CD4-positive, alpha-beta T cell treated with Interleukin-17A for 1 hour (primary cell): ENCODE data around the gene PRKCH.

Source experiments
- DNase-seq: peaks from one replicate; pipeline ENCODE4 v3.0.0-alpha.2; 2020

PRKCH gene

GRCh38 chr14:61575551-61576150 lies 254.3 kb downstream of the PRKCH start:
- no peak for DNase-seq

- no peak for DNase-seq
These were observed 256.1 kb downstream of the PRKCH start for GRCh38 chr14:61577506-61577931.

GRCh38 chr14:61578745-61579144 lies 257.4 kb downstream of the PRKCH start:
- DNase-seq, result peak; percentile 24

GRCh38 chr14:61581340-61581739 lies 260.0 kb downstream of the PRKCH start:
- no peak for DNase-seq

GRCh38 chr14:61581955-61582615 lies 260.7 kb downstream of the PRKCH start:
- no peak for DNase-seq

- no peak for DNase-seq
These were observed 261.4 kb downstream of the PRKCH start for GRCh38 chr14:61582815-61583214.

GRCh38 chr14:61584331-61584741 lies 263.0 kb downstream of the PRKCH start:
- no peak for DNase-seq

- DNase-seq, result no peak
These were observed 264.5 kb downstream of the PRKCH start for GRCh38 chr14:61585598-61586543.

GRCh38 chr14:61586544-61587055 lies 265.2 kb downstream of the PRKCH start:
- no peak for DNase-seq

GRCh38 chr14:61587081-61587713 lies 265.8 kb downstream of the PRKCH start:
- DNase-seq, result no peak

GRCh38 chr14:61588419-61588901 lies 267.1 kb downstream of the PRKCH start:
- no peak for DNase-seq

- no peak for DNase-seq
These were observed 268.6 kb downstream of the PRKCH start for GRCh38 chr14:61589691-61590581.

GRCh38 chr14:61591862-61592261 lies 270.5 kb downstream of the PRKCH start:
- DNase-seq, result no peak

- no peak for DNase-seq
These were observed 272.0 kb downstream of the PRKCH start for GRCh38 chr14:61593330-61593729.

- no peak for DNase-seq
These were observed 275.6 kb downstream of the PRKCH start for GRCh38 chr14:61596990-61597389.

GRCh38 chr14:61598980-61599379 lies 277.6 kb downstream of the PRKCH start:
- no peak for DNase-seq

GRCh38 chr14:61599942-61600341 lies 278.6 kb downstream of the PRKCH start:
- DNase-seq, result no peak
